ENCODE data around the gene KIRREL3.

- TF ChIP-seq ELF1 (tag; IDR thresholded peaks at IDR 0.05) (no peak), RBM14 (IDR thresholded peaks at IDR 0.05; ENCODE audit: borderline replicate concordance, insufficient read depth, low read depth, low read length) (no peak), RBBP5 (IDR thresholded peaks at IDR 0.05; ENCODE audit: borderline replicate concordance, insufficient read depth, low read length, poor library complexity, severe bottlenecking) (no peak), ZNF174 (CRISPR knock-in tag; IDR thresholded peaks at IDR 0.05) (no peak), ZNF253 (CRISPR knock-in tag; conservative IDR thresholded peaks at IDR 0.05) (no peak), TEAD4 (IDR thresholded peaks at IDR 0.05; ENCODE audit: low read length) (no peak), TEAD4 (CRISPR knock-in tag; IDR thresholded peaks at IDR 0.05; ENCODE audit: borderline replicate concordance) (no peak), SRSF9 (IDR thresholded peaks at IDR 0.05; ENCODE audit: borderline replicate concordance, low read depth, low read length) (no peak), ZFP36 (IDR thresholded peaks at IDR 0.05; ENCODE audit: low read depth, low read length, partially characterized antibody) (no peak), CREBBP (IDR thresholded peaks at IDR 0.05; ENCODE audit: low read depth, low read length) (no peak), CTCF (IDR thresholded peaks at IDR 0.05 in 2 of 3, conservative IDR thresholded peaks at IDR 0.05 in 1 of 3; ENCODE audit: insufficient read depth in 2 of 3, low read depth in 1 of 3, low read length in 3 of 3) (no peak), HDAC6 (IDR thresholded peaks at IDR 0.05; ENCODE audit: low read depth, low read length) (no peak), ZNF121 (CRISPR knock-in tag; conservative IDR thresholded peaks at IDR 0.05) (no peak), CHD4 (IDR thresholded peaks at IDR 0.05; ENCODE audit: insufficient read depth, insufficient replicate concordance, low read depth, low read length, poor library complexity, severe bottlenecking) (no peak), USF1 (CRISPR knock-in tag; IDR thresholded peaks at IDR 0.05) (no peak)
Observed at GRCh38 chr11:126480015-126480409, 520.6 kb downstream of the KIRREL3 start.

Measured in K562 (cell line).